ENCODE results near the gene ARHGAP40. TPM values are rescaled to one million over a fixed set of nuclear protein-coding genes. Genes with fewer than 3 reads are reported as not detected.
A peak's percentile ranks its signal among the peaks of the same experiment; 100 is the strongest.

ARHGAP40 gene
- total and polyA plus RNA-seq, 2 of the 13 experiments (the other 11 are each of a cell fraction or from before 2014, with no cell fraction given): 0.75 to 2.1 TPM

- TF ChIP-seq GZF1 (CRISPR knock-in tag; IDR thresholded peaks at IDR 0.05) (0 out of 2 replicates have a peak, but pooled peaks have one; percentile 24), NPAS2 (CRISPR knock-in tag; IDR thresholded peaks at IDR 0.05; ENCODE audit: borderline replicate concordance) (no peak), ZNF512B (CRISPR knock-in tag; IDR thresholded peaks at IDR 0.05; ENCODE audit: borderline replicate concordance) (peak; percentile 57), TRIM22 (IDR thresholded peaks at IDR 0.05) (no peak), RXRB (CRISPR knock-in tag; IDR thresholded peaks at IDR 0.05; ENCODE audit: borderline replicate concordance) (peak; percentile 90), NCOA5 (CRISPR knock-in tag; IDR thresholded peaks at IDR 0.05) (no peak), ESRRA (CRISPR knock-in tag; IDR thresholded peaks at IDR 0.05; ENCODE audit: low read depth) (peak; percentile 95), FLYWCH1 (CRISPR knock-in tag; IDR thresholded peaks at IDR 0.05) (no peak), ZNF777 (CRISPR knock-in tag; IDR thresholded peaks at IDR 0.05) (no peak), ZNF710 (CRISPR knock-in tag; IDR thresholded peaks at IDR 0.05; ENCODE audit: borderline replicate concordance) (peak; percentile 87; the same call in 1 of the 2 replicates), ZNF720 (CRISPR knock-in tag; IDR thresholded peaks at IDR 0.05) (no peak), ZNF660 (CRISPR knock-in tag; IDR thresholded peaks at IDR 0.05; ENCODE audit: borderline replicate concordance, low read depth) (no peak), ZIK1 (CRISPR knock-in tag; IDR thresholded peaks at IDR 0.05; ENCODE audit: borderline replicate concordance, low read depth) (no peak), ARNT (IDR thresholded peaks at IDR 0.05) (no peak), ZNF33A (CRISPR knock-in tag; IDR thresholded peaks at IDR 0.05; ENCODE audit: borderline replicate concordance) (no peak)
- TF ChIP-seq, protein P1, sequence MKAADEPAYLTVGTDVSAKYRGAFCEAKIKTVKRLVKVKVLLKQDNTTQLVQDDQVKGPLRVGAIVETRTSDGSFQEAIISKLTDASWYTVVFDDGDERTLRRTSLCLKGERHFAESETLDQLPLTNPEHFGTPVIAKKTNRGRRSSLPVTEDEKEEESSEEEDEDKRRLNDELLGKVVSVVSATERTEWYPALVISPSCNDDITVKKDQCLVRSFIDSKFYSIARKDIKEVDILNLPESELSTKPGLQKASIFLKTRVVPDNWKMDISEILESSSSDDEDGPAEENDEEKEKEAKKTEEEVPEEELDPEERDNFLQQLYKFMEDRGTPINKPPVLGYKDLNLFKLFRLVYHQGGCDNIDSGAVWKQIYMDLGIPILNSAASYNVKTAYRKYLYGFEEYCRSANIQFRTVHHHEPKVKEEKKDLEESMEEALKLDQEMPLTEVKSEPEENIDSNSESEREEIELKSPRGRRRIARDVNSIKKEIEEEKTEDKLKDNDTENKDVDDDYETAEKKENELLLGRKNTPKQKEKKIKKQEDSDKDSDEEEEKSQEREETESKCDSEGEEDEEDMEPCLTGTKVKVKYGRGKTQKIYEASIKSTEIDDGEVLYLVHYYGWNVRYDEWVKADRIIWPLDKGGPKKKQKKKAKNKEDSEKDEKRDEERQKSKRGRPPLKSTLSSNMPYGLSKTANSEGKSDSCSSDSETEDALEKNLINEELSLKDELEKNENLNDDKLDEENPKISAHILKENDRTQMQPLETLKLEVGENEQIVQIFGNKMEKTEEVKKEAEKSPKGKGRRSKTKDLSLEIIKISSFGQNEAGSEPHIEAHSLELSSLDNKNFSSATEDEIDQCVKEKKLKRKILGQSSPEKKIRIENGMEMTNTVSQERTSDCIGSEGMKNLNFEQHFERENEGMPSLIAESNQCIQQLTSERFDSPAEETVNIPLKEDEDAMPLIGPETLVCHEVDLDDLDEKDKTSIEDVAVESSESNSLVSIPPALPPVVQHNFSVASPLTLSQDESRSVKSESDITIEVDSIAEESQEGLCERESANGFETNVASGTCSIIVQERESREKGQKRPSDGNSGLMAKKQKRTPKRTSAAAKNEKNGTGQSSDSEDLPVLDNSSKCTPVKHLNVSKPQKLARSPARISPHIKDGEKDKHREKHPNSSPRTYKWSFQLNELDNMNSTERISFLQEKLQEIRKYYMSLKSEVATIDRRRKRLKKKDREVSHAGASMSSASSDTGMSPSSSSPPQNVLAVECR (CRISPR knock-in tag; IDR thresholded peaks at IDR 0.05; ENCODE audit: borderline replicate concordance): peak; percentile 73; the same call in 1 of the 2 replicates
- TF ChIP-seq, protein P2, sequence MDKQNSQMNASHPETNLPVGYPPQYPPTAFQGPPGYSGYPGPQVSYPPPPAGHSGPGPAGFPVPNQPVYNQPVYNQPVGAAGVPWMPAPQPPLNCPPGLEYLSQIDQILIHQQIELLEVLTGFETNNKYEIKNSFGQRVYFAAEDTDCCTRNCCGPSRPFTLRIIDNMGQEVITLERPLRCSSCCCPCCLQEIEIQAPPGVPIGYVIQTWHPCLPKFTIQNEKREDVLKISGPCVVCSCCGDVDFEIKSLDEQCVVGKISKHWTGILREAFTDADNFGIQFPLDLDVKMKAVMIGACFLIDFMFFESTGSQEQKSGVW (CRISPR knock-in tag; IDR thresholded peaks at IDR 0.05; ENCODE audit: borderline replicate concordance): no peak
Observed at GRCh38 chr20:38585404-38586180, 16.0 kb upstream of the ARHGAP40 start (continued).
